ENCODE results near the gene P2RY12.
"Not testable (repeated sequence)": the region's sequence is repeated elsewhere in the genome, so short reads cannot be mapped to it uniquely, and the experiment has no call there.

The P2RY12 gene

GRCh38 chr3:151394611-151395010, 10.1 kb upstream of the P2RY12 start:
- H3K27me3 ChIP-seq (ENCODE audit: control insufficient read depth in 5 of 5, insufficient read depth in 4 of 5, low read length in 5 of 5), result no peaks in the 10 kb centered on the region
- H3K27ac ChIP-seq (ENCODE audit: low read depth, low read length), result no peak overlapping the region
- no peaks in the 10 kb centered on the region for H3K4me1 ChIP-seq (ENCODE audit: control insufficient read depth in 5 of 5, insufficient read depth in 5 of 5, low read length in 5 of 5)

GRCh38 chr3:151393941-151394340, 9.4 kb upstream of the P2RY12 start:
- Histone ChIP-seq H3K4me1 (ENCODE audit: control insufficient read depth in 5 of 5, insufficient read depth in 5 of 5, low read length in 5 of 5) (no peaks in the 10 kb centered on the region), H3K27ac (ENCODE audit: low read depth, low read length) (no peak overlapping the region), H3K9me3 (ENCODE audit: control insufficient read depth in 5 of 5, low read length in 5 of 5) (no peaks in the 10 kb centered on the region), H3K4me3 (ENCODE audit: low read depth in 1 of 5, low read length in 5 of 5) (no peak overlapping the region), H3K9ac (ENCODE audit: low read length in 5 of 5) (no peak overlapping the region), H3K27me3 (ENCODE audit: control insufficient read depth in 5 of 5, insufficient read depth in 4 of 5, low read length in 5 of 5) (no peaks in the 10 kb centered on the region), H3K36me3 (ENCODE audit: control insufficient read depth in 5 of 5, insufficient read depth in 5 of 5, low read length in 5 of 5) (no peaks in the 10 kb centered on the region)

More at GRCh38 chr3:151394611-151395010, 10.1 kb upstream of the P2RY12 start:
- Histone ChIP-seq H3K36me3 (ENCODE audit: control insufficient read depth in 5 of 5, insufficient read depth in 5 of 5, low read length in 5 of 5) (no peaks in the 10 kb centered on the region), H3K9ac (ENCODE audit: low read length in 5 of 5) (no peak overlapping the region), H3K4me3 (ENCODE audit: low read depth in 1 of 5, low read length in 5 of 5) (no peak overlapping the region), H3K9me3 (ENCODE audit: control insufficient read depth in 5 of 5, low read length in 5 of 5) (no peaks in the 10 kb centered on the region)

- H3K27ac ChIP-seq (ENCODE audit: low read depth, low read length), result no peak overlapping the region
- H3K9me3 ChIP-seq (ENCODE audit: control insufficient read depth in 5 of 5, low read length in 5 of 5), result no peaks in the 10 kb centered on the region
- no peak overlapping the region for H3K4me3 ChIP-seq (ENCODE audit: low read depth in 1 of 5, low read length in 5 of 5)
- H3K9ac ChIP-seq (ENCODE audit: low read length in 5 of 5), result no peak overlapping the region
- H3K36me3 ChIP-seq (ENCODE audit: control insufficient read depth in 5 of 5, insufficient read depth in 5 of 5, low read length in 5 of 5), result no peaks in the 10 kb centered on the region
- H3K4me1 ChIP-seq (ENCODE audit: control insufficient read depth in 5 of 5, insufficient read depth in 5 of 5, low read length in 5 of 5), result no peaks in the 10 kb centered on the region
- no peaks in the 10 kb centered on the region for H3K27me3 ChIP-seq (ENCODE audit: control insufficient read depth in 5 of 5, insufficient read depth in 4 of 5, low read length in 5 of 5)
Observed at GRCh38 chr3:151393146-151393830, 8.7 kb upstream of the P2RY12 start.

GRCh38 chr3:151392191-151392590, 7.6 kb upstream of the P2RY12 start:
- H3K36me3 ChIP-seq (ENCODE audit: control insufficient read depth in 5 of 5, insufficient read depth in 5 of 5, low read length in 5 of 5); H3K9me3 ChIP-seq (ENCODE audit: control insufficient read depth in 5 of 5, low read length in 5 of 5); H3K9ac ChIP-seq (ENCODE audit: low read length in 5 of 5); H3K4me3 ChIP-seq (ENCODE audit: low read depth in 1 of 5, low read length in 5 of 5); H3K27ac ChIP-seq (ENCODE audit: low read depth, low read length); H3K4me1 ChIP-seq (ENCODE audit: control insufficient read depth in 5 of 5, insufficient read depth in 5 of 5, low read length in 5 of 5); H3K27me3 ChIP-seq (ENCODE audit: control insufficient read depth in 5 of 5, insufficient read depth in 4 of 5, low read length in 5 of 5): not testable (repeated sequence)

- no peaks in the 10 kb centered on the region for H3K36me3 ChIP-seq (ENCODE audit: control insufficient read depth in 5 of 5, insufficient read depth in 5 of 5, low read length in 5 of 5)
- no peak overlapping the region for H3K9ac ChIP-seq (ENCODE audit: low read length in 5 of 5)
- H3K27ac ChIP-seq (ENCODE audit: low read depth, low read length), result no peak overlapping the region
- H3K4me3 ChIP-seq (ENCODE audit: low read depth in 1 of 5, low read length in 5 of 5), result no peak overlapping the region
- no peaks in the 10 kb centered on the region for H3K4me1 ChIP-seq (ENCODE audit: control insufficient read depth in 5 of 5, insufficient read depth in 5 of 5, low read length in 5 of 5)
- no peaks in the 10 kb centered on the region for H3K27me3 ChIP-seq (ENCODE audit: control insufficient read depth in 5 of 5, insufficient read depth in 4 of 5, low read length in 5 of 5)
- no peaks in the 10 kb centered on the region for H3K9me3 ChIP-seq (ENCODE audit: control insufficient read depth in 5 of 5, low read length in 5 of 5)
Observed at GRCh38 chr3:151391720-151392119, 7.2 kb upstream of the P2RY12 start.

- Histone ChIP-seq H3K4me3 (ENCODE audit: low read depth in 1 of 5, low read length in 5 of 5) (peak overlapping the region in 1 of 5 donors; percentile 22), H3K27ac (ENCODE audit: low read depth, low read length) (no peak overlapping the region), H3K36me3 (ENCODE audit: control insufficient read depth in 5 of 5, insufficient read depth in 5 of 5, low read length in 5 of 5) (no peaks in the 10 kb centered on the region), H3K27me3 (ENCODE audit: control insufficient read depth in 5 of 5, insufficient read depth in 4 of 5, low read length in 5 of 5) (no peaks in the 10 kb centered on the region), H3K9me3 (ENCODE audit: control insufficient read depth in 5 of 5, low read length in 5 of 5) (no peaks in the 10 kb centered on the region), H3K9ac (ENCODE audit: low read length in 5 of 5) (no peak overlapping the region), H3K4me1 (ENCODE audit: control insufficient read depth in 5 of 5, insufficient read depth in 5 of 5, low read length in 5 of 5) (peaks cover 0 to 21% (median 17%) of the 10 kb centered on the region in 5 donors)
Observed at GRCh38 chr3:151387842-151388241, 3.3 kb upstream of the P2RY12 start.

GRCh38 chr3:151387432-151387831, 2.9 kb upstream of the P2RY12 start:
- Histone ChIP-seq H3K4me3 (ENCODE audit: low read depth in 1 of 5, low read length in 5 of 5) (no peak overlapping the region), H3K4me1 (ENCODE audit: control insufficient read depth in 5 of 5, insufficient read depth in 5 of 5, low read length in 5 of 5) (peaks cover 0 to 25% (median 19%) of the 10 kb centered on the region in 5 donors), H3K9ac (ENCODE audit: low read length in 5 of 5) (no peak overlapping the region), H3K27me3 (ENCODE audit: control insufficient read depth in 5 of 5, insufficient read depth in 4 of 5, low read length in 5 of 5) (no peaks in the 10 kb centered on the region), H3K36me3 (ENCODE audit: control insufficient read depth in 5 of 5, insufficient read depth in 5 of 5, low read length in 5 of 5) (no peaks in the 10 kb centered on the region), H3K9me3 (ENCODE audit: control insufficient read depth in 5 of 5, low read length in 5 of 5) (no peaks in the 10 kb centered on the region), H3K27ac (ENCODE audit: low read depth, low read length) (no peak overlapping the region)

GRCh38 chr3:151386056-151386455, 1.5 kb upstream of the P2RY12 start:
- Histone ChIP-seq H3K36me3 (ENCODE audit: control insufficient read depth in 5 of 5, insufficient read depth in 5 of 5, low read length in 5 of 5) (no peaks in the 10 kb centered on the region), H3K4me3 (ENCODE audit: low read depth in 1 of 5, low read length in 5 of 5) (no peak overlapping the region), H3K9ac (ENCODE audit: low read length in 5 of 5) (no peak overlapping the region), H3K27ac (ENCODE audit: low read depth, low read length) (peak overlapping the region; percentile 3), H3K27me3 (ENCODE audit: control insufficient read depth in 5 of 5, insufficient read depth in 4 of 5, low read length in 5 of 5) (no peaks in the 10 kb centered on the region), H3K4me1 (ENCODE audit: control insufficient read depth in 5 of 5, insufficient read depth in 5 of 5, low read length in 5 of 5) (peaks cover 0 to 25% (median 21%) of the 10 kb centered on the region in 5 donors), H3K9me3 (ENCODE audit: control insufficient read depth in 5 of 5, low read length in 5 of 5) (no peaks in the 10 kb centered on the region)

GRCh38 chr3:151383956-151384355, 597 bp downstream of the P2RY12 start:
- H3K9ac ChIP-seq (ENCODE audit: low read length in 5 of 5), result peak overlapping the region in 4 of 5 donors; percentile 49 to 93 (median 60)
- no peaks in the 10 kb centered on the region for H3K9me3 ChIP-seq (ENCODE audit: control insufficient read depth in 5 of 5, low read length in 5 of 5)
- H3K4me1 ChIP-seq (ENCODE audit: control insufficient read depth in 5 of 5, insufficient read depth in 5 of 5, low read length in 5 of 5), result peaks cover 0 to 25% (median 21%) of the 10 kb centered on the region in 5 donors
- H3K36me3 ChIP-seq (ENCODE audit: control insufficient read depth in 5 of 5, insufficient read depth in 5 of 5, low read length in 5 of 5), result no peaks in the 10 kb centered on the region
- H3K27me3 ChIP-seq (ENCODE audit: control insufficient read depth in 5 of 5, insufficient read depth in 4 of 5, low read length in 5 of 5), result no peaks in the 10 kb centered on the region
- peak overlapping the region; percentile 80 for H3K27ac ChIP-seq (ENCODE audit: low read depth, low read length)
- H3K4me3 ChIP-seq (ENCODE audit: low read depth in 1 of 5, low read length in 5 of 5), result peak overlapping the region; percentile 17 to 73 (median 64)

GRCh38 chr3:151383111-151383510, 1.4 kb downstream of the P2RY12 start:
- no peak overlapping the region for H3K9ac ChIP-seq (ENCODE audit: low read length in 5 of 5)
- peak overlapping the region in 3 of 5 donors; percentile 64 to 73 (median 64) for H3K4me3 ChIP-seq (ENCODE audit: low read depth in 1 of 5, low read length in 5 of 5)
- H3K4me1 ChIP-seq (ENCODE audit: control insufficient read depth in 5 of 5, insufficient read depth in 5 of 5, low read length in 5 of 5), result peaks cover 0 to 25% (median 21%) of the 10 kb centered on the region in 5 donors
- no peaks in the 10 kb centered on the region for H3K9me3 ChIP-seq (ENCODE audit: control insufficient read depth in 5 of 5, low read length in 5 of 5)
- no peaks in the 10 kb centered on the region for H3K27me3 ChIP-seq (ENCODE audit: control insufficient read depth in 5 of 5, insufficient read depth in 4 of 5, low read length in 5 of 5)
- peak overlapping the region; percentile 80 for H3K27ac ChIP-seq (ENCODE audit: low read depth, low read length)
- no peaks in the 10 kb centered on the region for H3K36me3 ChIP-seq (ENCODE audit: control insufficient read depth in 5 of 5, insufficient read depth in 5 of 5, low read length in 5 of 5)
